ENCODE measurements around the gene EGFL8.

EGFL8 gene

GRCh38 chr6:32176476-32177182 lies 12.2 kb downstream of the EGFL8 start:
- peak overlapping the region; percentile 96 for H3K27ac ChIP-seq
- H3K9me3 ChIP-seq (ENCODE audit: severe bottlenecking): no peaks in the 10 kb centered on the region
- H3K27me3 ChIP-seq (ENCODE audit: insufficient read depth, low read depth, severe bottlenecking): no peaks in the 10 kb centered on the region
- H3K36me3 ChIP-seq: peaks cover 20% of the 10 kb centered on the region
- peak overlapping the region; percentile 85 for H3K4me3 ChIP-seq (ENCODE audit: low read depth, low read length)
- DNase-seq: no peak
- TF ChIP-seq CTCF (IDR thresholded peaks at IDR 0.05; ENCODE audit: low read depth, low read length): no peak

- no peak for TF ChIP-seq CTCF (IDR thresholded peaks at IDR 0.05; ENCODE audit: low read depth, low read length)
- DNase-seq: peak; percentile 82
- H3K9me3 ChIP-seq (ENCODE audit: severe bottlenecking): no peaks in the 10 kb centered on the region
- H3K4me3 ChIP-seq (ENCODE audit: low read depth, low read length): peak overlapping the region; percentile 85
- H3K27me3 ChIP-seq (ENCODE audit: insufficient read depth, low read depth, severe bottlenecking): no peaks in the 10 kb centered on the region
- H3K27ac ChIP-seq: peak overlapping the region; percentile 96
- peaks cover 27% of the 10 kb centered on the region for H3K36me3 ChIP-seq
Observed at GRCh38 chr6:32177183-32177787, 12.9 kb downstream of the EGFL8 start.

- no peak for TF ChIP-seq CTCF (IDR thresholded peaks at IDR 0.05; ENCODE audit: low read depth, low read length)
Observed at GRCh38 chr6:32177788-32178546, 13.6 kb downstream of the EGFL8 start, which contains the start of gene RNF5. Gene RNF5 (plus strand): TSS chr6:32178405. CDS start chr6:32178512, 107 bp downstream.

GRCh38 chr6:32178547-32179440 lies 14.4 kb downstream of the EGFL8 start:
- peak overlapping the region; percentile 85 for H3K4me3 ChIP-seq (ENCODE audit: low read depth, low read length)
- H3K9me3 ChIP-seq (ENCODE audit: severe bottlenecking): no peaks in the 10 kb centered on the region
- DNase-seq: no peak
- TF ChIP-seq CTCF (IDR thresholded peaks at IDR 0.05; ENCODE audit: low read depth, low read length): no peak
- no peaks in the 10 kb centered on the region for H3K27me3 ChIP-seq (ENCODE audit: insufficient read depth, low read depth, severe bottlenecking)
- peaks cover 42% of the 10 kb centered on the region for H3K36me3 ChIP-seq
- H3K27ac ChIP-seq: peak overlapping the region; percentile 96

More at GRCh38 chr6:32177788-32178546, 13.6 kb downstream of the EGFL8 start, which contains the start of gene RNF5:
- H3K9me3 ChIP-seq (ENCODE audit: severe bottlenecking): no peaks in the 10 kb centered on the region
- H3K36me3 ChIP-seq: peaks cover 34% of the 10 kb centered on the region
- H3K27ac ChIP-seq: peak within 1 kb of the TSS; percentile 96
- peak within 1 kb of the TSS; percentile 85 for H3K4me3 ChIP-seq (ENCODE audit: low read depth, low read length)
- DNase-seq: peak; percentile 100
- no peaks in the 10 kb centered on the region for H3K27me3 ChIP-seq (ENCODE audit: insufficient read depth, low read depth, severe bottlenecking)

- Histone ChIP-seq H3K9me3 (ENCODE audit: severe bottlenecking) (no peaks in the 10 kb centered on the region), H3K27me3 (ENCODE audit: insufficient read depth, low read depth, severe bottlenecking) (no peaks in the 10 kb centered on the region), H3K36me3 (peaks cover 48% of the 10 kb centered on the region), H3K4me3 (ENCODE audit: low read depth, low read length) (no peak overlapping the region), H3K27ac (no peak overlapping the region)
- DNase-seq: no peak
- TF ChIP-seq CTCF (IDR thresholded peaks at IDR 0.05; ENCODE audit: low read depth, low read length): no peak
Observed at GRCh38 chr6:32179766-32180405, 15.5 kb downstream of the EGFL8 start.

Data from WERI-Rb-1 (cell line).